Measurements from ENCODE around the gene ST8SIA2.

- TF ChIP-seq CTCF (IDR thresholded peaks at IDR 0.05), result no peak
- no peak for TF ChIP-seq ZFX (IDR thresholded peaks at IDR 0.05; ENCODE audit: borderline replicate concordance)
These were observed 263 bp downstream of the ST8SIA2 start for GRCh38 chr15:92393980-92394308.
